ENCODE results near the gene PPP1R3G.

PPP1R3G gene

DNA sequence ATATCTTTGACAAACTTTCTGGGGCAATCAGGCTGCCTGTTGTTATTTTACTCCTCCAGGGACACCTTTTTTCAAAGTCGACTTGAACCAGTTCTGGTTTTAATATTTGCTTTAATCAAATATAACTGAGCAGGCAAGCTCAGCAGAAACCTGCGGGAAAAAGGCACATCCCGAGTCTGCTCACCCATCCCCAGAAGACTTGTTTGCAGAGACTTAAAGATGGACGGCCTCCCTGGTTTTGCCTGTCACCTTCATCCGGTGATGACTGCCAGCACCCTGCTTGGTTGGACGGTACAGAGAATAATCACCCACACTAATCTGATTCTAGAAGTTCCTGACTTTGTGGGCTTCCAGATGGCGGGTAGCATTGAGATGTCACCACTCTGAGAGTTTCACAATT lies 36.8 kb downstream of the PPP1R3G start:
- DNase-seq, result no peak

DNA sequence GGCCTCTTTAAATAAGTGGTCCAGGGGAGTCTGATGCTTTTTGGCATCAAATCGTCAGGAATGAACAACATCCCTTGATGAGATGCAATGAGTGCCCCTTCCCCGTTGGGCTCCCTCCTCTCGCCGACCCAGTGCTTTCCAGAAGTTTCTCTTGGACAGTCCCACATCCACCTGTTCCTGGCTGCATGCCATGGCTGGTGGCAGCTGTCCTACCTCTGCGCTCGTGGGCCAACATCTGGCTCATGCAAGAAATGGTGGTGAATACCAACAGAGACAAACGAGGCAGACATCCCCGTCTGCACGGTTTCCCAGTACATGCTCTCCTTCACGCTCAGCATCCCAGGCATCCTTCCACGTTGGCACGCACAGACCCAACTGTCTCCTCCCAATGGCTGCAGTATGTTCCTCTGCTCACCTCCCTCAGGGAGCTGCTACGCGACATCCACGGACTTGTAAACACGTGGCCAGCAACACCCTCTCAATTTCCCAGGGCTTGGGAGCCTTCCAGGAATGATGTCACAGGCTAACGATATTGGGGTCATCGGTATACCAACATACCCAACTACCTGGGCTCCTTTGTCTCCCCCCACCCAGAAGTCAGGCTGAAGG lies 37.5 kb downstream of the PPP1R3G start:
- DNase-seq, result no peak

DNA sequence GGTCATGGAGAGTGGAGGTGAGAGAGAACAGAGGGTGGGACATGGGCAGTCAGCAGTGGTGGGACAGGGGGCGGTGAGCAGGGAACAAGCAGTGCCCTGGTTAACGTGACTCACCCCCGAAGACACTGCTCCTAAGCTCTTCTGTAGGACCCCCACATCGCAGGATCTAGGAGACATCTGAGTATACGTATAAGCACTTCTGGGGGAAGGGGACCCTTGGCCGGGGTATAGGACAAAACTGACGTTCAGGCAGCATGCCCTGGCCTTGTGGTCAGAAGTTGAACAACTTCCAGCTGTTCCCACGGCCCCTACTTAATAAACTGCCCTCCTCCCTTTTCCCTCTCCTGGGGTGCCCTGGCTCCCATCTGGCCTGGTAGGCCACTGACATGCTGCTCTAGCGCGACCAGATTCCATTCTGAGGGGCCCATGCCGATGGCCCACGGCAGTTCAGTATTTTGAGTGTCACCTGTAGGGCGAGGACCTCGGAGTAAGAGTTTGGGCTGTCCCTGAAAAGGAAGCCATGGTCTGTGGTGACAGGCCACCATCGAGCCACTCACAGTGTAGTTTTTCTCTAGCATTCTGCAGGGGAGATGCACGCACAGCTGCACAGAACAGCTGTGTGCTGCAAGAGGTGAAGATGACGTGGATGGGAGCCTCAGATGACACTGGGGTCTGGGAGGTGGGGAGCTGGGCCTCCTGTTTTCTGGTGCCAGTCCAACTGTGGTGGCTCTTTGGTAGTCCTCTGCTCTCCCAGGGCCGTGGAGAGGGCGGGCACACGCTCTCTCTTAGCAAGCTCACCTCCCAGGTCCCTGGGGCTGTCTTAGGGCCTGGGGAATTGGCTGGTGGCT lies 38.4 kb downstream of the PPP1R3G start:
- DNase-seq, result no peak

DNA sequence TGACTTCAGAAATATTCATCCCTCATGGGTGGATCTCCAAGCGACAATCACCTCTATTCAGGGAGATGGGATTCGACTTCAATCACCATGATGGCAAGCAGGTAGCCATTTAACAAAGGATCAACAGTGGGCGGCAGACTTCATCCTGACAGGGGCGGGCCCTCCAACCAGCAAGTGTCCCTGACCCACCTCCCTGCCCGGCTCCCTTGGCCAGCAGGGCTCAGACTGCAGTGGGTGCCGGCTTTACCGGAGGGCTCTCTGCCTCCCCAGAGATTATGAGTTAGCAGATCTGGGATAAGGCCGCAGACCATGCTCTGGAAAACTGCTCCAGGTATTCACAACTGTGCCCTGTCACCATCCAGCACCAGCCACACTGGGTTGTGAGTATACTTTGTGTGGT lies 39.4 kb downstream of the PPP1R3G start:
- DNase-seq, result no peak

DNA sequence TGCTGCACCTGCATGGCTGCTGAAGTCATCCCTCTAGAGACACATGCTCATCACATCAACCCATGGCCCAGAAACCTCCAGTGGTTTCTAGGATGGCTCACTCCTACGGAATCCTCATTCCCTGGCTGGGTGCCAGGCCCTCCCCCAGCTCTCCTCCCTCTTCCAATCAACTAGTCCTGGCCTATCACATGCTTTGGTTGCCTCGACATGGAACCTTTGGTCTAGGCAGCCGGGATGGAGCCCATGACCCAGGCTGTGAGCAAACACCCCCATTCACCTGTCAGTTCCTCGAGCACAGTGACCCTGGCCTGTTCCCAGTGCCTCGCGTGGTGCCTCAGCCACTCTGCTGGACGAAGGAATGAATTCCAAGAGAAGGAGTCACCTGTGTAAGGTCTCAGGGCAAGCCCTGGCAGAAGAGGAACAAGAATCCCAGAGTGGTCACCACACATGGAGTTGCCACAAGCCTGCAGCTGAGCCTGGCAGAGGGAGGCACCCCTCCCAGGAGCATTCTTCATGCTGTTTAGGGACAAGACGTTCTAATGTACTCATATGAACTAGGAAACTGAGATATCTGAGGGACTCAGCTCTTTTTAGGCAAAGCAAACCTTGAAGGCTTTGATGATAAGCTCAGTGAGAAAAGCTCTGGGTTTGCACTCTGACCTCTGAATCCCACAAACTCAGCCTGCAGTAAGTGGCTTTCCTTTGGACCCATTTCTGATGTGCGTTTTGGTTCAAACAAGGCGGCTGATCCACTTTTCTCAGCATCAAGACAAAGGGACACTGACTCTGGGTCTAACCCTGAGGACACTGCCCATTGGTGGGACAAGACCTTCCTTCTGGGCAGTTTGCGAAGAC lies 40.2 kb downstream of the PPP1R3G start:
- no peak for DNase-seq

DNA sequence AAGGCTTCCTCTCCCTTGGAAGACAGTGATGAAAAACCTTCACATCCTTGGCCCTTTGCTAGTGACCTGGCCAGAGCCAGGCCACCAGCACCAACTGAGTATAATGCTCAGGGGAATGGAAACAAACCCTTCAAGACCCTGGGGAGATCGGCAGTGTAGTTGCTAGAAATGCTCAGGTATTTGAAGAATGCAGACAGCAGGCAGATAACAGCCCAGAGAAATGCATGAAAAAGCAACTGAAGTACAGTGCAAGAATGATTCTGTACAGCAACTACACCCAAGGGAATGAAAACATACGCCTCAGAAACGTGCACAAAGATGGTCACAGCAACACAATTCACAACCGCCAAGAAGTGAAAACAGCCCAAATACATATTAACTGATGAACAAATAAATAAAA lies 41.1 kb downstream of the PPP1R3G start:
- no peak for DNase-seq

DNA sequence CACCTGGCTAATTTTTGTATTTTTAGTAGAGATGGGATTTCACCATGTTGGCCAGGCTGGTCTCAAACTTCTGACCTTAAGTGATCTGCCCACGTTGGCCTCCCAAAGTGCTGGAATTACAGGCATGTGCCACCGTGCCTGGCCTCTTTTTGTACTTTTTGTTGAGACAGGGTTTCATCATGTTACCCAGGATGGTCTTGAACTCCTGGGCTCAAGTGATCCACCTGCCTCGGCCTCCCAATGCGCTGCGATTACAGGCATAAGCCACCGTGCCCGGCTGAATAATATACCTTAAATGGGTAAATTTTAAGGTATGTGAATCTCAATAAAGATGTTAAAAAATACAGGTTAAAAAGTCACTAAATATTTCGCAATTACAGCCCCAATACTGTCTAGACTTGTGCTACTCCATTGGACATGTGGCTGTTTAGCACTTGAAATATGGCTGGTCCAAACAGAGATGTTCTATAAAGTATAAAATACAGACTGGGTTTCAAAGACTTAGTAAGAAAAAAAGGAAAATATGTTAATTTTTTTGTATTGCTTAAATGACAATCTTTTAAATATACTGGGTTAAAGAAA lies 42.1 kb downstream of the PPP1R3G start:
- DNase-seq, result no peak

DNA sequence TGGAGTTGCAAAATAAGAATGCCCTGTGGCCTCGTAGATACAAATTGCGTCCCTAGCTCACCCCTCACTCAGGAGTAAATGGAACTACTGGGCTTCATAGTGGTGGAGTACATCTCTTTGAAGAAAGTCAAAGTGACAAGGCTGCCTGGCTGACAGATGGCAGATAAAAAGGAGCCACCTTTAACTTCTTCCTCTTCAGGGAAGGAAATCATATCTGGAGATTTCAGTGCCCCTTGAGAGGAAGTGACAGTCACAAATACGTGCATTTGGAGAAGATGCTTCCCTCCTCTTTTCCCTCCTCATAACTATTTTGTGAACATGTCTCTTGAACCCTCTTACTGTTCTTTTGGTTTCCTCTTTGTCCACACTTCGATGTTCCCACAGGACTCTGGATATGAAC lies 43.2 kb downstream of the PPP1R3G start:
- no peak for DNase-seq

DNA sequence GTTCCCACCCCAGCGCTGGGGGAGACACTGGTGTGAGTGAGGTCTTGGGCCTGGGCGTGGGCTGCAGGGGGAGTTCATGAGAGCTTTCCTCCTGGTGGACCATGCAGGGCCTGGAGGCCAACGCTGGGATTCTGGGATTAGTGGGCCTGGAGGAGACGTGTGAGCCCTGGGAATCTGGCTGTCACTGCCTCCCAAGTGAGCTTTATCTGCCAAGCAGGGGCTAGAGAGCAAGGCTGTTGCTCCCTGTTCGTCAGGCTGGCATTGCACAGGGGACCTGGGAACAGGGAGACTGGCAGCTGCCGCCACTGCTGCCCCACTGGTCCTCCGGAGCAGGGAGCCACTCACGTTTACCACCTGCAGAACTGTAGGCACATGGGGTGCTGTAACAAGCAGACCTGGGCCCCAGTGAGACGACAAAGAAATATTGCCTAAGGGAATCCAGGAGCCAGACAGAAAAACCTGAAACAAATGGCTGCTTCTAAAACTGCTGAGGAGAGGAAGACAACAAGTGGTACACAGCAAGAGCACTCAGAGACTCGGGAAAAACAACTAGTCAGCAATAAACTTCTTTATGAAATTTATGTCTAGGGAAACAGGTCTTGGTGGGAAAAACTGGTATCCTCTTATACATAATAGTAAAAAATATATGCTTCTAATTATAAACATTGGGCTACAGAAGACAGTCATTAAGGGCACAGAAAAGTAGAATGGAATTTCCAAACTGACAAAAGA lies 45.2 kb downstream of the PPP1R3G start:
- DNase-seq, result no peak

DNA sequence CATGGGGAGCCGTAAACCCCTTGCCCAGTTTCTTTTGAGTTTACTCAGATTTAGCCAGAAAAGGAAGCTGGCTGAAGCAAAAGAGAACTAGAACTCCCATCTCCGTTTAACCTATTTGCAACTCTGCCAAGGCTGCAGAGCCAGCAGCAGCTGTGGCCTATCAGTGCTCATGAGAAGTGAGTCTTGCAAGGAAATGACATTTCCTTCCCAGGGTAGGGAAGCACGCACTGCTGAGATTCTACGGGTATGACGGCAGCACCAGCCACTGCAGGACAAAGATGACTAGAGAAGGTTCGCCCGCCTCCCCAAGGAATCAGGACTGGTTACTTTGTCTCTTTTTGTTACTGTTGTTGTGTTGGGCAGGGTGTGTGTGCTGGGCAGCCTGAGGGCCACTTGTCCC lies 47.6 kb downstream of the PPP1R3G start:
- no peak for DNase-seq

DNA sequence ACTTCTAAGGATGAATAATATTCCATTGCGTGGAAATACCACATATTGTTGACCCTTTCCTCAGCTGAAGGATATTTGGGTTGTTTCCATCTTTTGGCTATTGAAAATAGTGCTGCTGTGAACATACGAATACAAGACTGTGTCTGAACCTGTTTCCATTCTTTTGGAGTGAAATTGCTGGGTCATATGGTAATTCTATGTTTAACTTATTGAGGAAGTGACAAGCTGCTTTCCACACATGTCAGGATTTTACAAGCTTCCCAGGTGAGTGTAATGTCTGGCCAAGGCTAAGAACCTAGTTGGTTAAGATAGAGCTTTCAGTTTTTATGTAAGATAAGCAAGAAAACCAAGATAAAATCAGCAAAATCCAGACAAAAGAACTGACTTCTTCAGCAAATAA lies 48.8 kb downstream of the PPP1R3G start:
- no peak for DNase-seq

DNA sequence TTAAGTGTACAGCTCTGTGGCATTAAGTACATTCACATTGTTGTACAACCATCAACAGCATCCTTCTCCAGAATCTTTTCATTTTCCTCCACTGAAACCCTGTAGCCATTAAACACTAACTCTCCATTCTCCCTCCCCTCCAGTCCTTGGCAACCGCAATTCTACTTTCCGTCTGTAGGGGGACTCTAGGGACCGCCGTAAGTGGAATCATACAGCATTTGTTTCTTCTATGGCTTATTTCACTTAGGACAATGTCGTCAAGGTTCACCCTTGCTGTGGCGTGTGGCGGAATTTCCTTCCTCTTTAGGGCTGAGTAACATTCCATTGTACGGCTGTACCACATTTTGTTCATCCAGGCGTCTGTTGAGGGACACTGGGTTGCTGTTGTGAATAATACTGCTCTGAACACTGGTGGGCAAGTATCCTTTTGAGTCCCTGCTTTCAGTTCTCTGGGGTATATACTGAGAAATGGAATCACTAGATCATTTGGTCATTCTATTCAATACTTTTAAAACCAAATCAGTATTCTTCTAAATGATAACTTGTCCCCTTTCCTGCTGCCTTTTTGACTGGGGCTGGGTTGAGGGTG lies 50.7 kb downstream of the PPP1R3G start:
- peak; percentile 10 for DNase-seq

DNA sequence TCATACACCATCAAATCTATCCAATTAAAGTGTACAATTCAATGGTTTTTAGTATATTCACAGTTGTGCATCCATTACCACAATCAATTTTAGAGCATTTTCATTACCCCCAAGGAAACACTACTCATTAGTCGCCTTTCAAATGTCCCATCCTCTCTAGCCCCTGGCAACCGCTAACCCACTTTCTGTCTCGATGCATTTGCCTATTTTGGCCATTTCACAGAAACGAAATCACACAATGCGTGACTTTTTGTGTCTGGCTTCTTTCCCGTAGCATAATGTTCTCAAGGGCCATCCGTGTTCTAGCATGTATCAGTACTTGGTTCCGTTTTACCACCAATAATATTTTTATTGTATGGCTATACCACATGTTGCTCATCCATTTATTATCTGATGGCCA lies 51.7 kb downstream of the PPP1R3G start:
- DNase-seq, result no peak

Measured in NCI-H1694 treated with DMSO at 0.1 percent for 48 hours (cell line).